SKM-1 treated with dmso at 0.1 percent for 144 hours (cell line): ENCODE results near the gene ASTN1.
A peak's percentile ranks its signal among the peaks of the same experiment; 100 is the strongest.

Experiments used
- DNase-seq: peaks from one replicate; lab custom pipeline; 2025; ENCODE audit not compliant: unreplicated experiment; lab: John Stamatoyannopoulos, UW

The ASTN1 gene

DNA sequence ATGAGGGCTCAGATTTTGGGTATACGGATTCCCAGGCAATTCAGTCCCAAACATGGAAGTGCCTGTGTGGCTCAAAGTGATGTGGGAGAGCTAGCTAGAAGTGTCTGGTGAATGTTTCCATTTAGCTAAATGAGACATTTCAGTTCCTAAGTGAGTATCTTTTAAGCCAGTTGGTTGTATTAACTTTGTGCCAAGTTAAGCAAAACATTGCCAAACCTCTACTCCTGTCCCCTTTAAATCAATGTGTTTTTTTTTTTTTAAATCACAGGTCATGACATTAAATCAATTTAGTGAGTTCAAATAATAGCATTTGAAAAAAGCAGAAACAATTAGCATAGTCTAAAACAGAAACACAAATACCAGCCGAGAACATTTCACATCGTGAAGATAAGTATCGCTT, 230.1 kb downstream of the ASTN1 start:
- no peak for DNase-seq

DNA sequence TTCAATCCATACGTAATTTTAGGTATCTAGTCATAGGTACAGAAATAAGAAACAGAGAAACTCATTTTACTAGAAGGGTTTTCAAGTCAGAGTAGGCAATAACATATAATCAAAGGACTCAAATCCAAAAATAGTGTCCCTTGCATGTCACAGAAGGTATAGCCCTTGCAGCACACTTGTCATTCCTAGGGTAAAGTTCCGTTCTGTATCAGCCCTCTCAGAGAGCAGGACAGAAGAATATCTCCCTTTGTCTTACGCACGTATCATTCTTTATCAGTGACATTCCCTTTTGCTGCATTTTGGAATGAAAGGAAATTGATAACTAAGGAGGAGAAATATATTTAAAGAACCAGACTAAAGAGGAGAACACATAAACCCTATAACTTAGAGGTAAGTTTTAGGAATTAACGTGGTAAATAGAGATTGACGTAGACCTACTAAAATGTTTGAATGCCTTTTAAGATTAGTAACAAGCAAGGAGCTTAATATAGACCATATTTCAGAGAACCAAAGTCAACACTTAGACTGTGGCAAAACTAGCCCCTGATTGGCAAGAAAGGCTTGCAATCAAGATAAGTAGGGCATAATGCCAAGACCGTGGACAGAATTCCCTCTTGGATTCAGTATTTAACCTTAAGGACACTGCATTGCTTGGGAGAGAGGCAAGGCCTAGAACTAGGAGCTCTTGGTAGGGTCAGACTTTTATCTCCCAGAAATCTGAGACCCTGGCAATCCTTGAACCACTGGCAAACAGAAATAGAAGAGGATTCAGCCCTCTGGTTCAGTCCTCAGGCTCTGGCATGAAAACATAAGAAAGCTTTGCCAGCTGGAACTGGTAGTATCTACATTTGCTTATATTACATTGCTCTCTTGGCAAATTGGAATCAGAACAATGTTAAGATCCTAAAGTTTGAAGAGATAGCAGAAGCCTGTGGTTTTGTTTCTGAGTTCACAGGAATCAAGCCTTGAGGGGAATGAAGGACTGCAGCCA, 232.1 kb downstream of the ASTN1 start:
- no peak for DNase-seq

DNA sequence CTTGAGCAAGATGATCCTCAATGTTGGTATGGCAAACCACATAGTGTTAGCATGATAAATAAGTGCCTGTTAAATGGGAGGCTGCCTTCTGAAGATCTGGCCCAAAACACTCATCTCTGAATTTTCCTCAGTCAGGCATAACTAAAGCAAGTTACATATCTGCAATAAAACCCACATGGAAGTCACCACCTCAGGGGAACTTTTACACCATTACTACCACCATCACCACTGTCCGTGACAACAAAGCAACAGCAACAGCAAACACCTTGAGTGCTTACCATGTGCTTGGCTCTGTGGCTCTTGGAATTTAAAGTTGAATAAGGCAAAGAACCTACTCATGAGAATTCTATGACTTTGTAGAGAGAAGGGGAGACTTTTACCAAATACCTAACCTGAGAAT, 233.0 kb downstream of the ASTN1 start:
- DNase-seq, result no peak

DNA sequence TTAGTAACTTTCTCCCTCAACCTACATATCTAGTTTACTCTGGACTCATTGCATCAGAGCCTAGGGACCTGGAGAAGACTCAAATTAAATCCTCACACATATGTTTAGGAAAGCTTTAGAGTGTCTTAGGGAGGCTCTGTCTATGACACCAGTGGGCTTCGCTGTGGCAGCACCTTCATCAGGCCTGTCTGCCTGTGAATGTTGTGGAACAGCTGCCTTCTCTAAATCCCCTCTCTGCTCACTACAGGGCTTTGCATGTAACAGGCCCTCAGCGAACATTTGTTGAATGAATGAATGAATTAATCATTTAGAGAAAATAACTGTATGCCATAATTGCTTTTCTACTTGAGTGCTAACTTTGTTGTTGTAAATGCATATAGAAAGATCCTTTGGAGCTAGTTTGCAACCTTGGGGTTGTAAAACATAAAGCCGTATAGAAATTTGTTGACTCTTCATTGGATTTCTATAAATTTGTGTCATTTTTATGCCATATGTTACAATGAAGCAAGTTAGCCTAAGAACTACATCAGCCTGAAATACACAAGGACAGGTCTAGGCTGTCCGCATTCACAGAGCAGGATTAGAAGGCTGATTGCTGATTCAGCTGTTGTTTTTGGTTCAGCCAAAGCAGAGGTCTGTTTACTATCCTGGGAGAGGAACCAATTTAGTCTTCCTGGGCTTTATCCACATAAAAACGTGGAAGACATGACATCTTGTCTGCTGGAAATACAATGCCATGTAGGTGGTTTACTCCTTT, 238.0 kb downstream of the ASTN1 start:
- DNase-seq, result no peak

DNA sequence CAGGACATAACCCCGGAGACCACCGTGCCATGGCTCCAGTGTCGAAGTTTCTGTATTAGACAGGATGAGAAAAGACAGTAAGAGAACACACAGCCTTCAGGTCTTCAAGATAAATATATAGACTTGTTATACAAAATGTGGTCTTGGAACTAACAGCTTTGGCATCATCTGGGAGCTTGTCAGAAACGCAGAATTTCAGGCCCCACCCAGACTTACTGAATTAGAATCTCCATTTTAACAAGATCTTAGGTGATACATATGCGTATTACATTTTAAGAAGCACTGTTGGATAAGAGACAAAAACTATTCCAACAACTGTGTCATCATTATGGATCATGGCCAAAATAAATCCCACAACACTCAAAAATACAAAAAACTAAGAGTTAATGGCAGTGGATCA, 239.3 kb downstream of the ASTN1 start:
- DNase-seq, result no peak

DNA sequence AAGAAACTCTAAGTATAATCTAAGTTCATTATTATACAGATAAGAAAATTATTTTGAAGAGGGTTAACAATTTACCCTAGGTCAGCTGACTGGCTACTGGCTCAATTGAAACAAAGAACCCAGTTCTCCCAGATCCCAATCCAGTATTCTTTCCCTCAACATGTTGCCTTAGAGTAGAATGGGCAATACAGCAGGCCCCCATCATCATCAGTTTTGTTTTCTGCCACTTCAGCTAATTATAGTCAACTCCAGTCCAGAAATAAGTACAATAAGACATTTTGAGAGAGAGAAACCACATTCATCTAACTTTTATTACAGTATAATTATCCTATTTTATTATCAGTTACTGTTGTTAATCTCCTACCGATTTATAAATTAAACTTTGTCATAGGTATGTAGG, 241.2 kb downstream of the ASTN1 start:
- DNase-seq, result no peak

DNA sequence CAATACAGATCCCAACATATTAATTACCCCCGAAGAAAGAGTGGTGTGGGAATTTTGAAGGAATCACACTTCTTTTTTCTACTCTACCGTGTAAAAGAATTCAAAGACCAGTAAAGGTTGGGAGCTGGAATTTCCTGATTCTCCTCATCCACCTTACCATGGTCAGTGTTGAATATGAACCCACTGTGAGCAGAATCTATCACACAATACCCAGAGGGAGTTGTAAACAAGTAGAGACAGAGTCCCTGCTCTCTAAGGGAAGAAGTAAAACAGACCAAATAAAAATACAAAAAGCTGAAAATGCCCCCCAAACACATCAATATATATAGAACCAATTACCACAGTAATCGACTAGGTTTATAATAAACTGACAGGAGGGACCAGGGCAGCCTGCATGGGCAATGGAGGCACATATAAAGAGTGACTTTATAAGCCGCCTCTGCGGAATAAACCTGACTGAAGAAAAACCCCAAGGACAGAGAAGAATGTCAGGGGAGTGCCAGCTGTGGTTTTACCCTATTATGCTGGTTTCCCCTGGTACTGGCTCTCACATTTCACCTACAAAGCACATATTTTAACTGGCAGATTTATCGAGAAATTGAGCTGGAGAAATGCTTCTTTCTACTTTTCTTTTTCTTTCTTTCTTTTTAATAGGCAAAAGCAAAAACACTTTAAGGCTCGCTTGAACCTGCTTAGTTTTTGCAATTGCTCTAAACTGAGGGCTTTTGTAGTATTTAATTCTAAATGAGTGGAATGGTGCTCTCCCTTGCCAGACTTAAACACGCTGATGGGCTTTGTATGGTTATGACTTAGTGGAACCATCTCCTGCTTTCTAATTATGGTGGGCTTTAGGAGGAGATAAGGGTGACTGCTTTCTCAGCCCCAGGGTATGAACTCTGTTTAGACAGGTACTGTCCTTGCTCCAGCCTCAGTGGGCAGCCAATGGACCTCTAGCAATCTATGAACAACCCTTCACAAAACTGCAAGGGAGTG, 244.8 kb downstream of the ASTN1 start:
- DNase-seq, result no peak

DNA sequence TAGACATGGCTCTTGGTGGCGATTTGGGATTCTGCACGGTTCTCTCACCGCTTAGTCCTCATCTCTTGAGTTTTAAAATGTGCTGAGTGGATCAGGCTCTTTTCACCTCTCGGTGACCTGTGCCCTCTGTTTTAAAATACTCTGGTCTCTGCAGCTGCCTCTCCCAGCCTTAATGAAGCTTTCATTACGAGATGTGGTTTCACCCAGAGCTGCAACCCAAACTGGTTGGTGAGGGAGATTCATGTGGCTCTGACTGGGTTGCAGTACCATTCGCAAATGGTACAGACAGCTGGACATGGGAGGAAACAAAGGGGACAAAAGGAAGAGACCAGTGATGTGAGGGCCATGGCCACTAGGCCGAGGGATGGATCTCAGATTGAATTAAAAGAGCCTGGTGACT, 258.9 kb downstream of the ASTN1 start:
- DNase-seq, result no peak

DNA sequence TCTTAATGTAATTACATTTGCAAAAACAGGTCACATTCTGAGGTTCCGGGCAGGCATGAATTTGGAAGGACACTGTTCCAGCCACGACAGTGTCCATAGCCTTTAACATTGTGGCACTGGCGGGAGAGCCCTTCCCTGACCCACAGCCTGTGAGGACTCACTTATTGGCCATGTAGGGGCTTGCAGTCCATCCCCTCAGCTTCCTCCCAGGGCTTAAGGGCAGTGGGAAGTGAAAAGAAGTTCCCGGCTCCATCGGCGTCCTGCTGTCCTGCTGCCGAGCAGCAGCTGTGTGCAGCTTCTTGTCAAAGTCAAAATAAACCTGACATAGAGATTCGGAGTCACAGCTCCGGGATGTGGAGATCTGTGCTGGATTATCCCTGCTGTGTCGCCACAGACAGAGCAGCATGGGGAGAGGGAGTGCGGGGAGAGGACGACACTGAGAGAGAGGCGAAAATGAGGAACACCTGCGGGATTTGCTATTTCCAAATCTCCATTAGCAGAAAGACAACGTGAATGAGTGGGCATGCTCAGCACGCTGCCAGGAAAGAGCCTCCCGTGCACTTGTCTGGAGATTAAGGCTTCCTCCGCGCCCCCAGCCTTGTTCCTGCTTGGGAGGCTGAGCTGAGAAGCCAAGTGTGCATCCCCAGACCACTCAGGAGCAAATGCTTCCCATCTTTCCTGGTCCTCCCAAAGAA, 260.3 kb downstream of the ASTN1 start:
- DNase-seq, result no peak

DNA sequence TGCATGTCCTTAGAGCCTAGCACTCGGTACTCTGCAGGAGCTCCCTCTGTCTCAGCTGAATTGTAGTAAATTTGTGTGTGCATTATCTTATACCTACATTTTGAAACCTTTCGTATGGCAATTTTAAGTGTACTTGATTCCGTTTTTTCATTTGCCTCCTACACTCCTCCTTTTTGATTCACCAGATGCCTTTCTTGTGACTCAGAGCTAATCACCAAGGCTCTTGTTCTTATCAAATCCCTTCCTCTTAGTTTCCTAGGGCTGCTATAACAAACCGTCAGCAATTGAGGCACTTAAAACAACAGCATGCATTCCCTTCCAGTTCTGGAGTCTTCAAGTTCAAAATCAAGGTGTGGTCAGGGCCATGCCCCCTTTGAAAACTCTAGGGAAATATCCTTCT, 261.0 kb downstream of the ASTN1 start:
- no peak for DNase-seq

DNA sequence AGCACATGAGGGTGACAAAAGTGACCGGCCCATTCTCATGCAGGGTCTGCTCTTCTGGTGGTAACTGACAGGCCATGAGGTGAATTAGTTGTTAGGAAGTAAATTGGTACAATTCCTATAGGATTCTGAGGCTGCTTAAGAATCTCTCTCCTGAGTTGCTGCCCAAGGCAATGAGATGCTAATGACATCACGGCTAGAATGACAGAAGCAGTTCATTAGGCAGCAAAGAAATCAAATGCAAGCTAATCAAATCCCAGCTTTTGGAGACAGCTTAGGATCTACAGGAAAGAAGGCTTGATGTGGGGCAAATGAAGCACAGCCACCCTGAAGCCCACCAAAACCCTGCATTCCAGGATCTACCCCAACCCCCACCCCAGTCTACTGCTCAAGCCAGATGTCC, 265.2 kb downstream of the ASTN1 start:
- DNase-seq, result no peak

DNA sequence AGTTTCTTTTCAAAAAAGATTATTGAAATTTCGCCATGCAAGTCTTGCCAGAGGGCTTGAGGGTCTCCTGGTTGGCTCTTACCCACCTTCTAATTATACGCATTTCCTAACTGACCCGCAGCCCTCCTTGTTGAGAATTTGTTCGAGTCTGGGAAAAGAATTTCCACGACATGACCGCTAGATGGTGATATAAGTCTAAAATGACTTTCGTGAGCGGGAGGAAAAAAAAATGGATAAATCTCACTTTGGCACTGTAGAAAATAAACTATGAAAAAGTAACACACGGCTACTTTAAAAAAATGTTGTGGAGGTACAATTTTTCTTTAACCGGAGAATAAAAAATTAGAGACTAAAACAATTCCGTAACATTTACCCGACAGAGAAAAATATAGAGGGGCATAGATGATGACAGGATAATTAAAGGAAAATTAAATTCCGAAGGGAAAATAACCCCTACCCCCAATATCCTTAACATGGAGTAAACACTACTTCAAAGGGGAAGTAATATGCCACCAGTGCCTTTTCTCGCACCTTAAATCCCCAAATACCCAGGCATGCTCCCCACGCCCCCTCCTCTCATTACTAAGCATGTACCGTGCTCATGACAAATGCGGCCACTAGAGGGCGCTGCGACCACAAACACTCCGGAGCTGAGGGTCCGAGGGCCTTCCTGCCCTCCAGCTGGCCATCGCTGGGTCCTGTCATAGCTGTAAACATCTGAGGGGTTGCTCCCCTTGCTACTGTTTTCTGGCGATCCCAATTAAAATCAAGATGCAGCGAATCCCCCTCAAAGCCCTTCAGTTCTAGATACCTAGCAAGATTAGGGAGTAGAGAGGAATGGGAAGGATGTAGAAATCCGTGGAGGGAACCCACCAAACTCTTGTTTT, 266.9 kb downstream of the ASTN1 start:
- DNase-seq, result peak; percentile 81

DNA sequence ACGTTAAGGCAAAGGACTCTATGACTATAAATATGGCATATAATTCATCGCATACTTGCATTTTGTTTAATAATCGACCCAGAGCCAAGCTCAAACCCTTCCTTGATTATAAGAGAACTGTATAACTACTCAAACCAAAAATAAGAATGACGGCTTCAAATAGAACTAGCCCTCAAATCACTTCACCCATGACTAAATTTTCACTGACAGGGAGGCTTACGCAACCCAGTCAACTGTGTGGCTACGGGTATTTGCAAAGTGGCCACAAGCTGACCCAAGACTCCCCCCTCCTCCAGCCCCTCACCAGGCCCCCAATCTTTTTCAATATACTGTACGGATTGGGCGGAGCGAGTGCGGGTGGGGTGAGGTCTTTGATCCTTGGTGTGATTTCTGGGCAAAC, 268.3 kb downstream of the ASTN1 start:
- no peak for DNase-seq

DNA sequence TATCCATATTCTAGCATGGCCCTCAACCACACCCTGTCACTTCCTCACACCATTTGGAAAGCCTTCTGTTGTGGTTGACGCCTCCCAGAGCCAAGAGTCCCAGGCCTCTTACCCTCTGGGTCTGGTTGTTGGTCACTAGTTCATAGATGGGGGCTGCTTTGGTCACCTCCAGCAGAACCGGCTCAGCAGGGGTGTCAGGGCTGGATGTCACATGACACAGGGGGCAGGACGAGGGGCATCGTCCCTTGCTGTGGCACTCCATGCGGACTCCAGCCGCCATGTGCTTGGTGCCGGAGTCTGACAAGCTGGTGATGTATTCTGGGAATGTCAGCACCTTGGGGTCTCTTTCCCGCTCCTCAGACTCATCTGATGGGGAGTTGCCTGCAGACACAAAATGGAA, 270.1 kb downstream of the ASTN1 start:
- no peak for DNase-seq

DNA sequence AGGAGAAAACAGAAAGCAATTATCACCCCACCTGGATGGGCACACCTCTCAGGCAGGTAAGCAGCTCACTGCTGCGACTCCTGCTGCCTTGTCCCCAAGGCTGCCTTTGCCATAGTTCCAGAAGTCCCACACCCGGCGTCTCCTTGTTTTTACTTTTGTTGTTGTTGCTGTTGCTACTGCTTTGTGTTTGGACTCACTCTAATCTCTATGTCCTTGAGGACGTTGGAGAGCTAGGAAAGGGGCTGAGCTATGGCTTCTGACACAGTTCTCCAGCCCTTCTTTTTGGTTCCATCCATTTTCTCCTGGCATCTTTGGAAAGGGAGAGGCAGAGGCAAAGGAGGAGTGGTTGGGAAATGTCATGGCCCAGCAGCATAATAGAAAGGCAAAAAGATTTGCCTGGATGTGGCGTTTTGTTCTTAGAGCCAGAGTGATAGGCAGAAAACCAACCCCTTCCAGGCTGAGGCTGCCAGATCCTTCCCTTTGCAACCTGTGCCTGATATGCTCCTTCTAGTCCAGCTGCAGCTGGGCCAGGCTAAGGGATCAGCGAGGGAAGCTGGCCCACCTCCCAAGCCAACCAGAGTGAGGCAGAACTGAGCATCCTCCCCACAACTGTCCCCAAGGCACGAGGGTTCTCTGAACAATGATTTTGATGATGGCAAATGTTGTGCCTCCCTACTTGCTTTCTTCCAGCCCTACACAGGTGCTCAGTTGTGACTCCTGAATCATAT, 270.7 kb downstream of the ASTN1 start:
- no peak for DNase-seq

DNA sequence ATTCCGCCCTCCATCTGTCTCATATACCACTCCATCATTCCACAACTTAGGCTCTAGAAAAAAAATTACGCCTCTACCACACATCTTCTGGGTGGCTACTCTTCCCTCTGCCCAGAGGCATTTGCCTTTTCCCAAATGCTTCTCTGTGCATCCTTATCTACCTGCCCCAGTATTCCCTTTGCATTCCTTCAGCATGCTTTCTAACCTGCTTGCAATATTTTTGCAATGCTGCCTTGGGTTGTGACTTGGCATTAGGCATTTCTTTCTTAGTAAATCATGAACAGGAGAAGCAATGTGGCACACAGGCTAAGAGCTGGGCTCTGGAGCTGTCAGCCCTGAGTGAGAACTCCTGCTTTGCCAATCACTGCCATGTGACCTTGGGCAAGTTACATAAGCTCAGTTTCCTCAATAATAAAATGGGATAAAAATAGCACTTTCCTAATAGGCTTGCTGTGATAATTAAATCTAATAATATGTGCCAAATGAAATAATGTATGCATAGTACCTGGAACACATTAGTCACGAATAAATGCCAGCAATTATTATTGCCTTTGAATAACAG, 276.0 kb downstream of the ASTN1 start:
- DNase-seq, result no peak

DNA sequence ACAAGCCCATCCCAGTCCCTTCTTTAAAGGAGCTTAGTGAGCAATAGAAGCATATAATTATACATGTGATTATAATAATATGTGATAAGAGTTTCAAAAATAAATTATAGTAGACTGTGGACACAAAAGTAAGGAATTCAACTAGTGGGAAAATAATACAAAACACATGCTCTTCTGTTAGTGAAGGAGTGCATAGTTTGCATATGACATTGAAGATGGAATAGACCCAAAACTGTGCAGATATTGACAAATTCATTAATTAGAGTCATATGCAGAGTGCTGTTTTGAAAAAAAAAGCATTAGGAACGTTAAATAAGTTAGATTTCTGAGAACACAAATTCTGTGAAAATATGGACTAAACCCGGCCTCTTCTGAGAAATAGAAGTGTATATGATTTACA, 278.8 kb downstream of the ASTN1 start:
- no peak for DNase-seq

DNA sequence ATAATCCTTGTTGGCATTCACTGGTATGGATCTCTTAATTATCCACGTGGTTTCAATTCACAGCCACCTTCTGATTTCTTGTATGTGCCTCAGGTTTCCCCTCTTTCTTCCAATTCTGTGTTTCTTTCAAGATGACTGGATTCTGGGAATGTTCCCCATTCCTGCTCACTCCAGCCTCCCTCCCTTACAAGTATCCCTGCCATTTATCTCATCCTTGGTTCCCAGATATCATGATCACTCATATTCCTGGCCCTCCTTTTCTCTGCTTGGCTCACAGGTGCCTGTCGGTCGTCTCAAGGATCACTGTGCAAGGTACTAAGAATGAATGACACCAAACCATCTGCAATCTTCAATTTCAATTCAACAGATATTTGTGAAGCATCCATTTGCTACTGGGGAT, 279.2 kb downstream of the ASTN1 start:
- no peak for DNase-seq
